Tibial nerve (tissue), 4 donors: ENCODE data around the gene TRIM6.

Source experiments
- EP300 ChIP-seq, 2 donors: sonication (generic); formaldehyde crosslinking; IDR thresholded peaks; one replicate each; pipeline ENCODE4 v1.6.1; 2017; ENCODE audit warnings: antibody characterized with exemption in 2 of 2, mild to moderate bottlenecking in 1 of 2
- POLR2A ChIP-seq, 2 donors: fragments of 450-650 bp; IDR thresholded peaks; one replicate each; pipeline ENCODE4 v1.6.1; 2017; ENCODE audit warnings: antibody characterized with exemption in 2 of 2, mild to moderate bottlenecking in 2 of 2, moderate library complexity in 2 of 2
- TF ChIP-seq, protein P1 (sequence below), 5 experiments: fragments of 200-600 bp in 3 of 5; fragments of 450-650 bp in 2 of 5; sonication (generic) in 3 of 5; IDR thresholded peaks; one replicate each; pipeline ENCODE4 v1.5.1; 2016 to 2019; ENCODE audit warnings: antibody characterized with exemption in 5 of 5, mild to moderate bottlenecking in 3 of 5, moderate library complexity in 2 of 5

DNA sequence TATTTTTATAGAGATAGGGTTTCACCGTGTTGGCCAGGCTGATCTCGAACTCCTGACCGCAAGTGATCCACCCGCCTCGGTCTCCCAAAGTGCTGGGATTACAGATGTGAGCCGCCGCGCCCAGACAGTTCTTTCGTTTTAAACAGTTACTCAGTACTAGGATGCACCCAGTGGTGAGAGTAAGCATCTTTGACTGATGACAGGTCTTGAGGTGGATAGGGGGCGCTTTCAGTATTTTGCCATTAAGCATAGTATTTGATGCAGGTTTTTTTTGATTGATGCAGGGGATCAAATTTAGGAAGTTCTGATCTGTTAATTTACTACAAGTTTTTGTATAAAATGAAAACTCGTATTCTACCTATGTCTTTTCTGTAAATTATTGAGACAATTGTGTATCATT is 15.2 kb downstream of the TRIM6 start:
- TF ChIP-seq, protein P1, sequence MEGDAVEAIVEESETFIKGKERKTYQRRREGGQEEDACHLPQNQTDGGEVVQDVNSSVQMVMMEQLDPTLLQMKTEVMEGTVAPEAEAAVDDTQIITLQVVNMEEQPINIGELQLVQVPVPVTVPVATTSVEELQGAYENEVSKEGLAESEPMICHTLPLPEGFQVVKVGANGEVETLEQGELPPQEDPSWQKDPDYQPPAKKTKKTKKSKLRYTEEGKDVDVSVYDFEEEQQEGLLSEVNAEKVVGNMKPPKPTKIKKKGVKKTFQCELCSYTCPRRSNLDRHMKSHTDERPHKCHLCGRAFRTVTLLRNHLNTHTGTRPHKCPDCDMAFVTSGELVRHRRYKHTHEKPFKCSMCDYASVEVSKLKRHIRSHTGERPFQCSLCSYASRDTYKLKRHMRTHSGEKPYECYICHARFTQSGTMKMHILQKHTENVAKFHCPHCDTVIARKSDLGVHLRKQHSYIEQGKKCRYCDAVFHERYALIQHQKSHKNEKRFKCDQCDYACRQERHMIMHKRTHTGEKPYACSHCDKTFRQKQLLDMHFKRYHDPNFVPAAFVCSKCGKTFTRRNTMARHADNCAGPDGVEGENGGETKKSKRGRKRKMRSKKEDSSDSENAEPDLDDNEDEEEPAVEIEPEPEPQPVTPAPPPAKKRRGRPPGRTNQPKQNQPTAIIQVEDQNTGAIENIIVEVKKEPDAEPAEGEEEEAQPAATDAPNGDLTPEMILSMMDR (IDR thresholded peaks at IDR 0.05), result peak in 1 of 5 experiments; percentile 10
- TF ChIP-seq POLR2A (IDR thresholded peaks at IDR 0.05) (no peak), EP300 (IDR thresholded peaks at IDR 0.05) (no peak)
